ENCODE measurements around the gene NDUFS2.
A peak's percentile ranks its signal among the peaks of the same experiment; 100 is the strongest.

- peak; percentile 42 for TF ChIP-seq POLR2A (IDR thresholded peaks at IDR 0.05)
- TF ChIP-seq CTCF (IDR thresholded peaks at IDR 0.05), result peak in 1 of 3 donors; percentile 6
These were observed 953 bp upstream of the NDUFS2 start for GRCh38 chr1:161200992-161201835.
